GM18507 (cell line): Measurements from ENCODE around the gene PTPRN2.

Experiments used
- DNase-seq: peaks from one replicate; pipeline ENCODE4 v3.0.0; 2011; ENCODE audit warnings: low read depth; ENCODE audit not compliant: insufficient read length; ENCODE audit errors: extremely low spot score
- FAIRE-seq: peaks from 2 replicates; lab custom pipeline; 2011; peaks lifted over from hg19 to GRCh38; lab: Jason Lieb, UNC

The PTPRN2 gene

GRCh38 chr7:158021836-158022235, 565.8 kb downstream of the PTPRN2 start:
- DNase-seq (no peak), FAIRE-seq (no peak)

- no peak for DNase-seq
- FAIRE-seq = no peak
Measured at GRCh38 chr7:158020706-158021095, 566.9 kb downstream of the PTPRN2 start.

DNA sequence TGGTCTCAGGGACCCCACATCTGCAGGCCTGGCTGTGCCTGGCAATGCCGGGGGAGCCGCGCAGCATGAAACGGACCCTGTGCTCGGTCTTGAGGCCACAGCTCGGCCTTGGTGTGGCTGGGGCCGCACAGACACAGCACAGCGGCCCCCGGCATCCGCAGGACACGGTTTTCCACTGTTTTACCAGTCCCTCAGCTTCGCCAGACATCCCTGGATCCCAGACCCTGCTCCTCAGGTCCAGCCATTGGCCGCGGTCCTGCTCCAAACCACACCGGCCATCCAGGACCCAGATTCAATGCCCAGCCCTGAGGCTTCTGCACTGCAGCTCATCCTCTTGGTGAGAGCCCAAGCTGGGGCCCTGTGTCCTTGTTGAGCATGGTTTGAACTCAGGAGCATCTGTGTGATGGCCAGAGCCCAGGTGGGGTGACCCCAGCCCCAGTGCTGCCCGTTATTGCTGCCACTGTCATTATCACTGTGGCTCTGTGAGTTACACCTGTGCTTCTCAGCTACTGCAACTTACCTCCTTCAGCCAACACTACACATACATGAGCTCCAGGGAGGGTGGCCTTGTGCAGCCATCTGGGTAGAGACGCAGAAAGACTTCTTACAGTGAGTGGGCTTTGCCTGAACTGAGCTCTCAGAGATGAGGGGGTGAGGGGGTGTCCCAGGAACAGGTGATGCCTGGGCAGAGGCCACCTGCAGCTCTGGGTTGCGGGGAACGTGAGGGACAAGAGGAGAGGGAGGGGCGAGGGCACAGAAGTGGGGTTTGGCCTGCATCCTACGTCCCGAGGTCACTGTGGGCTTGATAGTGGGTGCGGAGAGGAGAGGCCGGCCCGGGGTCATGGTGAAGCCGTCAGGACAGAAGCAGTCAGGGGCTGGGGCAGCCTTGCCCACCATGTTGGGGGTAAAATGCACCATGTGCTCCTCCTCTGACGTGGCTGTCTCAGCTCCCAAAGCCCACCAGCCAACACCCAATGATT, 567.6 kb downstream of the PTPRN2 start:
- DNase-seq (no peak), FAIRE-seq (no peak)

DNA sequence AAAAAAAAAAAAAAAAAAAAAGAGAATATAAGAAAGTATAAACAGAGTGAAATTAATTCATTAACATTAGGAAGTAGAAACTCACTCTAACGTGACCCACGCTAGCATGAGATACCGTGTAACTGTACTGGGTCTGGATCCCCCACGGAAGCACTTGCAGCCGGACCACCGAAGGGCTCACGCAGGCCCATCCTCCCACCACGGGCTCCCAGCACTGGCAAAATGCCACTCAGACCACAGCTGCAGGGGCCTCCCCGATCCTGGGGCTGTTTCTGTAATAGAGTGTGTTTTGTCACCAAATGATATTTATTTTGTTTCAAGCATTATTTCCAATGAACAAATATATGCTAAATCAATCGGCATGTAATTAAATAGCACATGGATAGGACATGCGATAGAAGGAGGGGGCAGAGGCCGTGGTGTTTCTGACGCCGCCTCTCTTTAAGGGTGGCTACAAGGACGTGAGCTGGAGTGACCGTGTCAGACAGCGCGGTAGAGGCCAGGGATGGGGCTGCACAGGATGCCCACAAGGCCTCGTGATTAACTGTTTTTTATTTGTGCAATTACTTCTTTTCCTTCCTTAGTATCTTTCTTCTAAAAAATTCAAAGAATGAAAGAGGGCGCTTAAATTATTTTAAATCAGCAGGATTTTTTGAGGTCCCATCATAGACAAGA, 568.5 kb downstream of the PTPRN2 start:
- DNase-seq (no peak), FAIRE-seq (no peak)

DNA sequence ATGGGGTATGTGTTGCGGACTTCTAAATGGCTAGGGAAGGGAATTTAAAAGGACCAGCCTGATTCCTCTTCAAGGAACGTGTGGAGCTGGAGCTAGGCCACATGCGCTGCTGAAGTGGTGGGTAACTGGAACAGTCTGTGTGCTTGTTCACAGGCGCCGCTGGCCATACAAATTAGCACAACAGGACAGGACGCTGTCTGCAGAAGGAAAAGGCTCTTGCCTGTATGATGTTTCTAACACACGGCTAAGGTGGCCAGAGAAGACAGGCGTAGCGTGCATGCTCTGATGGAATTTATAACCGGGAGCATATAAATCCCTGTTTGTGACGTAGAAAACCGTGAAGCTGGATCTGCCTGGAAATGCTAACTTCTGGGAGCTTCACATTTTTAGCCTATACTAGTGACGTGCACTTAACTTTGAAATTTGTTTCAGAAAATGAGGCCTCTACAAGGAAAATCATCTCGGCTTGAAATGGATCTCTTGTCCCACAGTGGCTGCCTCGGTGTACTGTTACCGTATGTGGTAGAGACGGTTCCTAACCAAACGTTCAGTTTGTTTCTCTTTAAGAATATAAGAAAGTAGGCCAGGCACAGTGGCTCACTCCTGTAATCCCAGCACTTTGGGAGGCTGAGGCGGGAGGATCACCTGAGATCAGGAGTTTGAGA, 569.4 kb downstream of the PTPRN2 start:
- FAIRE-seq (no peak), DNase-seq (no peak)

- DNase-seq (no peak), FAIRE-seq (no peak)
Measured at GRCh38 chr7:158017111-158018097, 570.2 kb downstream of the PTPRN2 start.

- FAIRE-seq (no peak), DNase-seq (no peak)
Measured at GRCh38 chr7:158016180-158017097, 571.2 kb downstream of the PTPRN2 start.

DNA sequence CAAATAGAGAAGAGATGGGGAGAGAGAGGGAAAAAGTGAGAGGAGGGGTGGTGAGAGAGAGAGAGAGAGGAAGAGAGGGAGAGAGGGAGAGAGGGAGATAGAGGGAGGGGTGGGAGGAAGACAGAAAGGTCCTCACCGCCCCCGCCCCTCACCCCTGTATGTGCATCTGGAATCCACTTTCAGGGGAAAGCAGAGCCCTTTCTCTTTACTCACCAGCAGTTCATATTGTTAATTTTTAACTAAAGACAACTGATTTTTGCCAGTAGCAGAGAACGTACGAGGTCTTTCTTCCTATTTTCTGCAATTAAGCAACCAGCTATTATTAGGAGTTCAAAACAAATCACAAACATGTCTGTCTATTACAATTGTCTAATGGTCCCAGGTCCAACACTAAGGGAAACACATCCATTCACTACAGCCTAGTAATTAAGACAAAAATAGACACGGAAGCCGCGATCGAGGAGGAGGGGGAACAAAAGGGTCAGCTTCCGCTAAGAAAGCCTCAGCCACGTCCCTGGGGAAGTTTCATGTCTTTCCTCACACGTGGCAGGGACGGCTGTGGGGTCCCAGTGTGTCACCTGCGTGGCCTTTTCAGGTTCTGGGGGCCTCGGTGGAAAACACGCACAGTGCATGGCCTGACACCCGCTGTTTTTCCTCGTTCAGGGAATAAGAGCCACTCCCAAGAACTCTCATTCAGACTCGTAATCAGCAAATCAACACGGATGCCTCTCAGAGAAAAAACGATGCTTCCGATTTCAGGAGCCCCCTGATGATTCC, 572.0 kb downstream of the PTPRN2 start:
- FAIRE-seq = no peak

DNA sequence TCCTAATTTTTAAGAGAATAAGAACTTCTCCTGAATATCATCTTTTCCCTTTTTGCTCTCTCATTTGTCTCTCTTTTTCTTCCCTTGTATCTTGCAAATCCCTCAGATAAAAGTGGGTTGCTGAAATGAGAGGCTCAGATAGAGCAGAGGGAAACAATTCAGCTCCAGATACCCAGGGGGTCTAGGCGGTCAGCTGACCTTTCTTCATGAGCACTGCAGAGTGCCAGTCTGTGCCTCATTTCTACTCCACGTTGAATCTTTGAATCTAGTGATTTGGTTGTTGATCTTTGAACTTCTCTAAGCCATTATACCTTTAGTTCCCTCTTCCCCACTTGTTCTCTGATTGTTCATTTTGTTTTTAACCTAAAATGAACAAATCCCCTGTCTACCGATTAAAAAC, 572.6 kb downstream of the PTPRN2 start:
- no peak for FAIRE-seq
- DNase-seq = no peak

More for the DNA sequence above, 572.0 kb downstream of the PTPRN2 start:
- DNase-seq = no peak

DNA sequence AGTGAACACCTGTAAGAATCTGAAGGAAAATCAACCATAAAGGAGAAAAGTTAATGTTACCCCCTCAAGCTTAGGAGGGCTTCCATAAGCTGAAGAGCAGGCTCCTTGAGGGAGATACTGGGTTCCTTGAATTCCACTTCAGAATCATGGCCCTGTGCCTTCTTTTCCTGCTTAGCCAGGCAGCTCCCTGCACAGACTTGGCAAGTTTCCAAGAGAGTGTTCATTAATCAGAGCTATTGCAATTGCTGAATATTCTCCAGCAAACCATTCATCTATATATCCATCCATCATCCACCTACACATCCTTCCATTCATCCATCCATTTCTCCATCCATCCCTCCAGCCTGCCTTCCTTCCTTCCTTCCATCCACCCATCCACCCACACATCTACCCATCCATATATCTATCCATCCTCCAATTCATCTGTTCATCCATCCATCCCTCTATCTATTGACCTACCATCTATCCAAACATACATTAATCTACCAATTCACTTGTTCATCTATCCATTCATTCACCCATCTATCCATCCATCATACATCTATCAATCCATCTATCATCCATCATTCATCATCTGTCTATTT, 574.4 kb downstream of the PTPRN2 start:
- no peak for DNase-seq
- FAIRE-seq = no peak

GRCh38 chr7:158011941-158012340, 575.7 kb downstream of the PTPRN2 start:
- no peak for DNase-seq
- FAIRE-seq = no peak

- FAIRE-seq (no peak), DNase-seq (no peak)
Measured at GRCh38 chr7:158010961-158011693, 576.5 kb downstream of the PTPRN2 start.

DNA sequence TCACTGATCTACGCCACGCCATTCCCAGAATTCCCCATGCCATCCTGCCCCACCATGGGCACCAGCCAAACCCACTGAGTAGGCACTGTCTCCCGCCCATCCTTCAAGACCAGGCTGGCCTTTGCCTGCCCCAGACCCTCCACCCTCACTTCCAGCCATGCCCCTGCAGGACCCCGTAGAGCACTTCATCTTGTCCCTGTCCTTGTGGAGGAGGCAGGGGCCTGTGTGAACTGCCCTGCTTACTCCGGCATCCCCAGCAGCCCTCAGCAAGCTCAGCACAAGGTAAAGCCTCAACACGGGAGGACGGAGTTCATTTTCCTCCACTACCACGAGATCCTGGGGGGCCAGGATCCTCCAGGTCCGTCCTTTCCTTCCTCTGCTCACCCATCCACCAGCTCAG, 577.7 kb downstream of the PTPRN2 start:
- no peak for DNase-seq
- no peak for FAIRE-seq

- FAIRE-seq = no peak
- DNase-seq = no peak
Measured at GRCh38 chr7:158008267-158008666, 579.4 kb downstream of the PTPRN2 start.

GRCh38 chr7:158007697-158008257, 579.8 kb downstream of the PTPRN2 start:
- DNase-seq = no peak
- no peak for FAIRE-seq
